ENCODE data around the gene AATK. TPM values are rescaled to one million over a fixed set of nuclear protein-coding genes. Genes with fewer than 3 reads are reported as not detected.

Gene AATK
- total and polyA plus RNA-seq, 10 of the 15 experiments (the other 5 are each of a cell fraction or from before 2014, with no cell fraction given): 0.04 TPM; not detected in 9

GRCh38 chr17:81076141-81076679, 89.8 kb downstream of the AATK start:
- 38% methylated on average over 14 of the region's 14 CpGs for WGBS (ENCODE audit: insufficient coverage, insufficient replicate concordance, low lambda C conversion rate, missing lambda C conversion rate)
- Histone ChIP-seq H2AFZ (ENCODE audit: control insufficient read depth, low read depth, low read length) (no peak overlapping the region), H3K9me3 (replicated peaks; ENCODE audit: control insufficient read depth, insufficient read depth, low read length) (no peaks in the 10 kb centered on the region), H3K79me2 (ENCODE audit: control insufficient read depth, insufficient read depth, low read length) (no peaks in the 10 kb centered on the region), H3K27me3 (replicated peaks in 1 of 2; ENCODE audit: control insufficient read depth in 2 of 2, insufficient read depth in 2 of 2, low read length in 1 of 2) (peaks cover 0 to 1% of the 10 kb centered on the region in 2 experiments; a peak in 3 of 4 replicates), H3K4me2 (ENCODE audit: control insufficient read depth, insufficient read depth) (no peak overlapping the region), H3K9ac (ENCODE audit: control insufficient read depth, insufficient read depth, low read length) (no peak overlapping the region), H4K20me1 (ENCODE audit: control insufficient read depth, insufficient read depth) (no peaks in the 10 kb centered on the region), H3K4me3 (no peak overlapping the region), H3K4me1 (ENCODE audit: control insufficient read depth, insufficient read depth, low read length) (no peaks in the 10 kb centered on the region), H3K27ac (ENCODE audit: control insufficient read depth, insufficient read depth) (no peak overlapping the region), H3K36me3 (ENCODE audit: control insufficient read depth in 2 of 2, insufficient read depth in 2 of 2, low read length in 1 of 2) (no peaks in the 10 kb centered on the region)
- no TSS peak for BruUV-seq (replicated peaks)
- ChIA-PET RAD21 (ENCODE audit: unreplicated experiment) (no interaction called here), POLR2A (no interaction called here), SMC1A (ENCODE audit: uncharacterized antibody, unreplicated experiment) (no interaction called here), CTCF (no interaction called here)
- ATAC-seq (no peak), DNase-seq (ENCODE audit: low read depth, low spot score) (no peak), FAIRE-seq (no peak)
- intact Hi-C loops (cut with micrococcal nuclease; ENCODE audit: unreplicated experiment) (no loop called here), in situ Hi-C loops (cut with MboI) (no loop called here)
- TF ChIP-seq HDGF (IDR thresholded peaks at IDR 0.05) (no peak), SUZ12 (IDR thresholded peaks at IDR 0.05; ENCODE audit: unreplicated experiment) (no peak), RUNX3 (IDR thresholded peaks at IDR 0.05; ENCODE audit: low read length) (no peak), ZBTB4 (CRISPR knock-in tag; IDR thresholded peaks at IDR 0.05) (no peak), TCF12 (IDR thresholded peaks at IDR 0.05; ENCODE audit: low read depth, low read length) (no peak)

Measured in GM12878 (cell line).